A172 (cell line): ENCODE results near the gene SLC36A4. TPM values are rescaled to one million over a fixed set of nuclear protein-coding genes. Genes with fewer than 3 reads are reported as not detected.
"Not testable (repeated sequence)": the region's sequence is repeated elsewhere in the genome, so short reads cannot be mapped to it uniquely, and the experiment has no call there.

Experiments
- DNase-seq: peaks from one replicate; pipeline ENCODE4 v3.0.0-alpha.2; 2015; ENCODE audit warnings: low spot score
- total RNA-seq: library from RNA; depleted of rRNA; stranded (reverse); fragments of >200 nt; shearing (Covaris generic); gene quantifications from 2 replicates; pipeline ENCODE4 v1.2.3, GENCODE V29; 2014; rRNA removed

SLC36A4 gene
- total RNA-seq, 1 experiment from 2014 or later: 11.8 TPM

GRCh38 chr11:93122535-93123235 lies 75.1 kb downstream of the SLC36A4 start:
- DNase-seq: no peak

GRCh38 chr11:93118276-93118675 lies 79.5 kb downstream of the SLC36A4 start:
- no peak for DNase-seq

- no peak for DNase-seq
These were observed 80.2 kb downstream of the SLC36A4 start for GRCh38 chr11:93117565-93117964.

DNA sequence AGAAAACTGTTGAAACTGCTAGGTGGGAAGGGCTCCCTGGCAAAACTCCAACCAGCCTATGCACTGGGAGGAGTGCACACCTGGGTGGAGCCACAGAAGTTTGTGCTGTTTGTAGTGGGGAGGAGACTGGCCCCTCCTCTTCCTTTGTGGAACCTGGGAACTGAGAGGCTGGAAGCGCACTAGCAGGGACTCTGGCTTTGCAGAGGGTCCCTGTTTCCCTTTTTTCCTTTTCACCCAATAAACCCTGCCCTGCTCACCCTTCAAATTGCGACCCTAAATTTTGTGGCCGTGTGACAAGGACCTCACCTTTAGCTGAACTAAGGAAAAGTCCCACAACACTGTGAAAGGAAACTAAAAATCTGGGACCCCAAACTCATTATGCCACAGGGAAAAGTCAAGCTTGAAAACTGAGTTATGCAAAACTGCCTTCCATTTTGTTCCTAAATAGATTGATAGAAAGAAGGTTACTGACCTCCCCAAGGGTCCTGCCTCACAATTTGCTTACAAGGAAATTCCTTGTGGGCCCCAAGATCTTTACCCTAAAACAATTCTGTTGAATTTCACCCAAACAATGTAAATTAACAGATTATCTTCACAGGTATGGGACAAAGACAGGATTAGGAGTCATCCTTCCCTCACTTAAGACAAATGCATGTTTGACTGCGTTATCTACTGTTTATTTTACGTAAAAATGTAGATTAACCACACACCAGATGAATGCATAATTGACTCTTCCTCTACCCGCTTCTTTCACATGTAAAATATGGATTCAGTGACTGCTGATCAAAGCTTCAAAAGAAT lies 81.0 kb downstream of the SLC36A4 start:
- DNase-seq: no peak

- no peak for DNase-seq
These were observed 83.5 kb downstream of the SLC36A4 start for GRCh38 chr11:93114304-93114703.

DNA sequence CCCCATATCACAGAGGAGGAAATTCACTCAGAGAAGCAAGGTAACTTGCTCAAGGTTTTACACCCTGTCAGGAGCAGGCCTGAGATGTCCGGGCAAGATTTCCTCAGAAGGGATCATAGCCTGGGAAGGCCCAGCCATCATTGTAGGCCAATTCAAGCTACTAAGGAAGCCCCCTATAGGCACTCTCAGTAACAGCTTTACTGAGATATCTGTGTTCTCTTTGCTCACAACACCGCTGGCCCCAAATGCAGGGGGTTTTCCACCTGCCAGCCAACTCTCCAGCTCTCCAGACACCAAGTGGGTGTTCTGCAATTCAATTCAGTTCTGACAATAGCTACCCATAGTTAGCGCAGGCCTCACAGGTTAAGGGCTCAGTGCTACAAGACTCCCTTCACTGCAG lies 84.0 kb downstream of the SLC36A4 start:
- DNase-seq: no peak

DNA sequence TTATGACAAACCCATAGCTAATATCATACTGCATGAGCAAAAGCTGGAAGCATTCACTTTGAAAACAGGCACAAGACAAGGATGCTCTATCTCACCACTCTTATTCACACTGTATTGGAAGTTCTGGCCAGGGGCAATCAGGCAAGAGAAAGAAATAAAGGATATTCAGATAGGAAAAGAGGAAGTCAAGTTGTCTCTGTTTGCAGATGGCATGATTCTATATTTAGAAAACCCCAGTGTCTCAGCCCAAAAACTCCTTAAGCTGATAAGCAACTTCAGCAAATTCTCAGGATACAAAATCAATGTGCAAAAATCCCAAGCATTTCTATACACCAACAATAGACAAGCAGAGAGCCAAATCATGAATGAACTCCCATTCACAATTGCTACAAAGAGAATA lies 86.6 kb downstream of the SLC36A4 start:
- DNase-seq: not testable (repeated sequence)

GRCh38 chr11:93100211-93100610 lies 97.6 kb downstream of the SLC36A4 start:
- DNase-seq: no peak

GRCh38 chr11:93099806-93100205 lies 98.0 kb downstream of the SLC36A4 start:
- DNase-seq: no peak

Other genes starting within 250 kb of the SLC36A4 start
- gene MTNR1B, start 228.3 kb downstream of the SLC36A4 start, total RNA-seq: not detected in 2 replicates
- gene DEUP1, start 132.8 kb upstream of the SLC36A4 start, total RNA-seq: not detected in 2 replicates